ENCODE results near the gene CSNK1G2.

CSNK1G2 gene

DNA sequence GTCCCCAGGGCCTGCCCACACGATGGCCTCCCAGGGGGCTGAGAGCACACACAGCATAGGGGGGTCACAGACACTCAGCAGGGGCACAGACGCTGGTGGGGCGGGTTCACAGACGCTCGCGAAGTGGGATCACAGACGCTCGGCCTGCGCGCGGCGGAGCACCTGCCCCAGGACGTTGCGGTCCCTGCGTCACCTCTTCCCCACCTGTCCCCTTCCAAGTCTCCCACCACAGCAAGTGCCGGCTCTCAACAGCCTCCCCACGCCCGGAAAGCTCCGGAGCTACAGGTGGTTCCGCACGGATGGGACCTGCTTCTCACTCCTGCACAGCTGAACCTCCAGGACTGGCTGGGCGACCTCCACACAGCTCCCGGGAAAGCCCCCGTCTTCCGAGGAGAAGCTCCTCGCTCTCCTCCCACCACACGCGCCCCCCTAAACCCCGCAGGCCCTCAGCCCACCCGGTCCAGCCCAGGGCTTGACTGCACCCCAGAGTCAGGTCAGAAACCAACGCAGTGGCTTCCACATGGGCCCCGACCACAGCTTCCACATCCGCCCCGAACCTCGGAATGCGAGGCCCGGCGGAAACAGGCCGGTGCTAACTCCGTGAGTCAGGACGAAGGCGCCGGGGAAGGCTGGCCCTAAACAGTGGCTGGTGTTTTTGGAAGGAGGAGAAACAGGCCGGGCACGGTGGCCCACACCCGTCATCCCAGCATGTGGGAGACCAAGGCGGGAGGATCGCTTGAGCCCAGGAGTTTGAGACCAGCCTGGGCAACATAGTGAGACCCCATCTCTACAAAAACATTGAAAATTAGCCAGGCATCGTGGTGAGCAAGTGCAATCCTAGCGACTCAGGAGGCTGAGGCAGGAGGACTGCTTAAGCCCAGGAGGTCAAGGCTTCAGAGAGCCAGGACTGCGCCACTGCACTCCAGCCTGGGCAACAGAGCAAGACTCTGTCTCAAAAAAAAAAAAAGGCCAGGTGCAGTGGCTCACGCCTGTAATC is 58.0 kb downstream of the CSNK1G2 start:
- TF ChIP-seq, protein P1, sequence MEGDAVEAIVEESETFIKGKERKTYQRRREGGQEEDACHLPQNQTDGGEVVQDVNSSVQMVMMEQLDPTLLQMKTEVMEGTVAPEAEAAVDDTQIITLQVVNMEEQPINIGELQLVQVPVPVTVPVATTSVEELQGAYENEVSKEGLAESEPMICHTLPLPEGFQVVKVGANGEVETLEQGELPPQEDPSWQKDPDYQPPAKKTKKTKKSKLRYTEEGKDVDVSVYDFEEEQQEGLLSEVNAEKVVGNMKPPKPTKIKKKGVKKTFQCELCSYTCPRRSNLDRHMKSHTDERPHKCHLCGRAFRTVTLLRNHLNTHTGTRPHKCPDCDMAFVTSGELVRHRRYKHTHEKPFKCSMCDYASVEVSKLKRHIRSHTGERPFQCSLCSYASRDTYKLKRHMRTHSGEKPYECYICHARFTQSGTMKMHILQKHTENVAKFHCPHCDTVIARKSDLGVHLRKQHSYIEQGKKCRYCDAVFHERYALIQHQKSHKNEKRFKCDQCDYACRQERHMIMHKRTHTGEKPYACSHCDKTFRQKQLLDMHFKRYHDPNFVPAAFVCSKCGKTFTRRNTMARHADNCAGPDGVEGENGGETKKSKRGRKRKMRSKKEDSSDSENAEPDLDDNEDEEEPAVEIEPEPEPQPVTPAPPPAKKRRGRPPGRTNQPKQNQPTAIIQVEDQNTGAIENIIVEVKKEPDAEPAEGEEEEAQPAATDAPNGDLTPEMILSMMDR (IDR thresholded peaks at IDR 0.05) = no peak
- H3K4me1 ChIP-seq = no peaks in the 10 kb centered on the region
- no peaks in the 10 kb centered on the region for H3K9me3 ChIP-seq (ENCODE audit: control insufficient read depth, low read length)
- H3K4me2 ChIP-seq (ENCODE audit: low read length) = no peak overlapping the region
- H2AFZ ChIP-seq = no peak overlapping the region
- H3K9ac ChIP-seq = no peak overlapping the region
- no peaks in the 10 kb centered on the region for H3K36me3 ChIP-seq (ENCODE audit: control insufficient read depth, insufficient read depth, low read length)
- H3K27ac ChIP-seq = no peak overlapping the region
- H3K27me3 ChIP-seq (ENCODE audit: control insufficient read depth, insufficient read depth, low read length) = no peaks in the 10 kb centered on the region
- no peaks in the 10 kb centered on the region for H3K79me2 ChIP-seq
- no peak overlapping the region for H3K4me3 ChIP-seq (ENCODE audit: low read depth, low read length)

DNA sequence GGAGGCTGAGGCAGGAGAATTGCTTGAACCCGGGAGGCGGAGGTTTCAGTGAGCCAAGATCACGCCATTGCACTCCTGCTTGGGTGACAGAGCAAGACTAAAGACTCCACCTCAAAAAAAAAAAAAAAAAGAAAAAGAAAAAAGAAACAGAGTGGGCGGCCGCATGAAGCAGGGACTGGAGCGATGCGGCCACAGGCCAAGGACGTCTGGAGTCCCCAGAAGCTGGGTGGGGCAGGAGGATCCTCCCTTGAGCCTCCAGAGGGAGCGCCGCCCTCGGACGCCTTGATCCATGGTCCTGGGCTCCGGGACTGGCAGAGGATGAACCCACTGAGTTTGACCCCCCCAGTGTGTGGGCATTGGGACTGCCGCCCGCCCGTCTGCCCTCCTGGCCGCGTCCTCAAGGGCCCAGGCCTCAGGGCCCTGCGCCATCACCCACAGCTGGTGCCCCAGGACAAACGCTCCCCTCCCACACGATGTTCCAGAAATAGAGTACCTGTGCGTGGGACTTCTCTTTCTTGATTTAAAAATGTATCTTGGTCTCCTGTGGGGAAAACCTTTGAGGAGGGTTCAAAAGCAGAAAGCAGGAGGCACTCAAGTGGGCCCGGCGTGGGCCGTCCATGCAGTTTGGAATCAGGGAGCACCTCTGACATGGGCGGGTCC is 59.0 kb downstream of the CSNK1G2 start:
- H3K4me2 ChIP-seq (ENCODE audit: low read length) = no peak overlapping the region
- H3K9ac ChIP-seq = no peak overlapping the region
- no peak overlapping the region for H3K27ac ChIP-seq
- no peaks in the 10 kb centered on the region for H3K36me3 ChIP-seq (ENCODE audit: control insufficient read depth, insufficient read depth, low read length)
- H3K4me3 ChIP-seq (ENCODE audit: low read depth, low read length) = no peak overlapping the region
- no peaks in the 10 kb centered on the region for H3K27me3 ChIP-seq (ENCODE audit: control insufficient read depth, insufficient read depth, low read length)
- TF ChIP-seq, protein P1 (IDR thresholded peaks at IDR 0.05) = no peak
- no peaks in the 10 kb centered on the region for H3K79me2 ChIP-seq
- H3K4me1 ChIP-seq = no peaks in the 10 kb centered on the region
- no peak overlapping the region for H2AFZ ChIP-seq
- no peaks in the 10 kb centered on the region for H3K9me3 ChIP-seq (ENCODE audit: control insufficient read depth, low read length)

GRCh38 chr19:2003874-2004273 is 62.9 kb downstream of the CSNK1G2 start:
- Histone ChIP-seq H2AFZ (no peak overlapping the region), H3K79me2 (no peaks in the 10 kb centered on the region), H3K27ac (no peak overlapping the region), H3K9me3 (ENCODE audit: control insufficient read depth, low read length) (no peaks in the 10 kb centered on the region), H3K9ac (no peak overlapping the region), H3K36me3 (ENCODE audit: control insufficient read depth, insufficient read depth, low read length) (no peaks in the 10 kb centered on the region), H3K27me3 (ENCODE audit: control insufficient read depth, insufficient read depth, low read length) (no peaks in the 10 kb centered on the region), H3K4me3 (ENCODE audit: low read depth, low read length) (no peak overlapping the region), H3K4me1 (no peaks in the 10 kb centered on the region), H3K4me2 (ENCODE audit: low read length) (no peak overlapping the region)
- TF ChIP-seq, protein P1 (IDR thresholded peaks at IDR 0.05) = no peak

GRCh38 chr19:2010135-2010668 is 69.2 kb downstream of the CSNK1G2 start:
- Histone ChIP-seq H3K36me3 (ENCODE audit: control insufficient read depth, insufficient read depth, low read length) (no peaks in the 10 kb centered on the region), H3K4me2 (ENCODE audit: low read length) (no peak overlapping the region), H3K27me3 (ENCODE audit: control insufficient read depth, insufficient read depth, low read length) (no peaks in the 10 kb centered on the region), H3K79me2 (peaks cover 5% of the 10 kb centered on the region), H2AFZ (no peak overlapping the region), H3K9ac (no peak overlapping the region), H3K4me3 (ENCODE audit: low read depth, low read length) (no peak overlapping the region), H3K27ac (no peak overlapping the region), H3K4me1 (no peaks in the 10 kb centered on the region), H3K9me3 (ENCODE audit: control insufficient read depth, low read length) (no peaks in the 10 kb centered on the region)
- TF ChIP-seq, protein P1 (IDR thresholded peaks at IDR 0.05) = no peak

All from parathyroid adenoma (tissue), 2 donors.